22Rv1 (cell line): ENCODE measurements around the gene SCNN1B.

Experiments used
- H3K27ac ChIP-seq: fragments of 450-650 bp; 2 replicates; pipeline ENCODE4 v1.5.1; 2017
- CTCF ChIP-seq: fragments of 450-650 bp; IDR thresholded peaks from 2 replicates; pipeline ENCODE4 v1.5.1; 2017; ENCODE audit warnings: mild to moderate bottlenecking
- ZFX ChIP-seq: fragments of 450-650 bp; IDR thresholded peaks from 2 replicates; pipeline ENCODE4 v1.6.1; 2017; ENCODE audit warnings: antibody characterized with exemption, borderline replicate concordance

Gene SCNN1B

GRCh38 chr16:23343643-23344612 is 41.8 kb downstream of the SCNN1B start:
- TF ChIP-seq CTCF (no peak), ZFX (no peak)
- H3K27ac ChIP-seq, result no peak overlapping the region

GRCh38 chr16:23345237-23345636 is 43.1 kb downstream of the SCNN1B start:
- no peak overlapping the region for H3K27ac ChIP-seq
- TF ChIP-seq CTCF, result no peak
- no peak for TF ChIP-seq ZFX

- H3K27ac ChIP-seq, result no peak overlapping the region
- TF ChIP-seq CTCF, result peak; percentile 41
- TF ChIP-seq ZFX, result no peak
Measured at GRCh38 chr16:23348579-23349469, 46.7 kb downstream of the SCNN1B start.

DNA sequence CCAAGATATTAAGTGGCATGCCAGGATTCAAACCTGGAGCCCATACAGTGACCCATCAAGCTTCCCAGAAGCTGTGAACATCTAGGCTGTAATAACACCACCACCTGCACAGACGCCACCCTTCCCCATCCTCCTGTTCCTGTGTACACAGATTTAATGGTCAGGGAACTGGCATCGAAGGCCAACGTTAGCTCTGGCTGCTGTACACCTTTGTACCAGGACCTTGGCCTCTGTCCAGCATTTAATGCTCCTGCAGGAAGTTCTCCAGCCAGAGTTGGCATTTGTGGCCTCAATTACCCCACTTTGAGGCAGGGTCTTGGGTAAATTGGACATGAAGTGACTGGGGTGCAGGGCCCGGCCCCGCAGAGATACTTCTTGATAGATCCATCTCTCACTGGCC is 49.3 kb downstream of the SCNN1B start:
- TF ChIP-seq ZFX (no peak), CTCF (no peak)
- no peak overlapping the region for H3K27ac ChIP-seq

GRCh38 chr16:23353440-23353839 is 51.3 kb downstream of the SCNN1B start:
- TF ChIP-seq ZFX (no peak), CTCF (no peak)
- no peak overlapping the region for H3K27ac ChIP-seq

GRCh38 chr16:23354246-23354645 is 52.1 kb downstream of the SCNN1B start:
- H3K27ac ChIP-seq, result no peak overlapping the region
- no peak for TF ChIP-seq CTCF
- TF ChIP-seq ZFX, result no peak
